ENCODE measurements around the gene HIC1.

HIC1 gene

DNA sequence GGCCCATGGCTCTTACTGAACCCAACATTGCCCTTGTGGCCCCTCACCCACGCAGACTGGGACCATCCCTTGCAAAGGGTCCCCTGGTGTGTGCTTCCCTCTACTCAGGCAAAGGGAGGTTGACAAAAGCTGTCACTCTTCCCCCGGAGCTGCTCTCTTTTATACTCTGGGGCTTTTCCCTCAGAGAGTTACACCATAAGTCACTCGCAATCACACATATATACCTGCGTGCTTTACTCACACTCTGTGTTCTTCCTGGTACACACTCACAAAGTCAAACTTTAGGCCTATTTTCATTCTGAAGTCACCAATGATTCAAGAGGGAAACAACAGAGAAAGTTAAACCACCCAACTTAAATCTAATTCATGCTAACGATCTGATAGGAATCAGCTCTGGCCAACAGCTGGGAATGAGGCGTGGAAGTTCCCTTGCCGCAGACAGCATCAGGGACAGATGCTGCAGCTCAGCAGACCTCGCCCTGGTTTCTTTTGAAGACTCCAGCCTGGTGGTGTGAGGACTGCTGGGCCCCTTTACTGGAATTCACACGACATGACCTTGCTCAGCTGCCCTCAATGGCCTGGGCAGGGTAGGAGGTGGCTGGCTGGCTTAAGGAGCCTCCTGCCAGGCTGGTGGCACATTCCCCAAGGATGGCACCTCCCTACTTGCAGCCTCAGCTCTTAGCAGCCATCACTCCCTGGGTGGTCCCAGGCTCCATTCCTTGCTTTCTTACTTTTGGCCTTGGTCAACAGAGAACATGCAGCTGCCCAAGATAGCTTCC lies 27.3 kb downstream of the HIC1 start:
- DNase-seq: no peak

DNA sequence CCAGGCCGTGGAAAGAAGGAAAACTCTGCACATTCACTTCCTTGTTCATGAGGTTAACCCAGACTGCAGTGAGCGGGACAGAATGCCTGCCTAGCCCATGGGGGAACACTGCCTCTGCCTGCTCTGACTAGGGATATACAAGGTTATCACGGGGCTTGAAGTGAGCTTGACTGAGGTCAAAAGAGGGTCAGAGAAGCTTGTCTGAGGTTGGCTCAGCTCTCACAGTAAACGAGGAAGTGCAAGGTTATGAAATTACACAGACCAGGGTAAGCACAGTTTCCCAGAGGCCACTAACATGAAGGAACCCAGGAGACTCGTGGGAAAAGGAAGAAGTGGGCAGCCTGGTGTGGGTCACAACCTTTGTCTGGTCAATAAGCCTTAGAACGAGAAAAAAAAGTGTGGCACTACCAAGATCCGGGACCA lies 28.7 kb downstream of the HIC1 start:
- DNase-seq: no peak

DNA sequence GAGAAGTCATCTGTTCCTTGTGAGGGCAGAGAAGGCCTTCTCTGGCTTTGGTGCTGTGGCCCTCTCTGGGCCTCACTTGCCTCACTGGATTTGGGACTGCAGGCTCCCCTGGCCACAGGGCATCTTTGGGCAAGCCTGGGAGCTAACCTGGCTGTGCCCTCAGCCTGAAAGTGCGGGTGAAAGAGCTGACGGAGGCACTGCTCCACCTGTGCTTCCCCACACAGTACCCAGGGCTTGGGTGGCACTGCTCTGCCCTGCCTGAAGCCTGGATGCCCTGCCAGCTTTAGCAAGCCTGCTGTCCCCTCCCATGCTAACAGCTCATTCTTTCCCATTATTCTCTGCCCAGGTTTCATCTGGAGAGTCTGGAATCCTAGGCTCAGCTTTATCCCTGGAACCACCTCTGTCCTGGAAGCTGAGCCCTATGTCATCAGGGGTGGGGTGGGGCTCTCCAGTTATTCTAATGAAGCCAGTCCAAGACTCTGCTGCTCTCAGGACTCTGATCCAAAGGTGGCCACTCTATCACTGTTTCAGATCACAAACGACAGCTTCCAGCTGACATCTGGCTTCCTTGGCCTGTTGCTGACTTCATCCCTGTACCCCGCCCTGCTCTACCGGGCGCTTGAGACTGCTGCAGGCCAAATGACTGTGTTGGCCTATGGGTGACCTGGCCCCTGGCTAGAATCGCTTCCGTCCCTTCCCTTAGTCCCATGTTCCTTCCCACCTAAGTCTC lies 29.3 kb downstream of the HIC1 start:
- no peak for DNase-seq

DNA sequence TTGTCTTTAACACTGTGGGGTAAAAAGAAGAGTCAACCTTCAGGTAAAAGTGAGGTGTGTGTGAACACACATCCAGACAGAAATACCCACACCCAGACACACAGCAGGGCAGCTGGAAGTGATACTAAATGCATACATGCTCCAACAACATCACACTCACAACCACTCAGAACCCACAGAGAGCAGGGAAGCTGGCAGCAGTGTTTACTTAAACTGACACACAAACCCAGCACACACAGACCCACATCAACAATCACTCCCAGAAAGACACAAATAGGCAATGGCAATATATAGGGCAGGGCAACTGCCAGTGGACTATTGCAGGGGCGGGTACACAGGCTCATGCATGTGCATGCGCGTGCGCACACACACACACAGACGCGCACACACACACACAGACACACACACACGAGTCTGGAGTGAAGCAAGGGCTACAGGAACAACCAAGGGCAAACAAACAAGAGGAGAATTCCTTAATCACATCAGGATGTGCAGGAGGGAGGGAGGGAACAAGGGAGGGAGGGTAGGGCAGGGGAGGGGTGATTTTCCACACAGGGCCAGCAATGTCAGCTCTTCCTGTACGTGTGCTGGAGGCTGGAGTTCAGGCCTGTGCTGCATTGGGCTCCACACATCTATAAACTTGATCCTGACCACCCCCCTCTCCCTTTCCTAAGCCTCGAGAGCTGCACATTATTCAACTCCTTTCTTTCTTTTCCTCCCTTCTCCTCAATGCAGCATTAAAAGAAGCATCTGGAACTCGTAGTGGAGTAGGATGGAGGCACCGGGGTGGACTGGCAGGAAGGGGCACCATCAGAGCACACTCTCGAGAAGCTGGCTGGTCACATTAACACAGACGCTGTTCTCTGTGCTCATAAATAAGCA lies 30.1 kb downstream of the HIC1 start:
- no peak for DNase-seq

DNA sequence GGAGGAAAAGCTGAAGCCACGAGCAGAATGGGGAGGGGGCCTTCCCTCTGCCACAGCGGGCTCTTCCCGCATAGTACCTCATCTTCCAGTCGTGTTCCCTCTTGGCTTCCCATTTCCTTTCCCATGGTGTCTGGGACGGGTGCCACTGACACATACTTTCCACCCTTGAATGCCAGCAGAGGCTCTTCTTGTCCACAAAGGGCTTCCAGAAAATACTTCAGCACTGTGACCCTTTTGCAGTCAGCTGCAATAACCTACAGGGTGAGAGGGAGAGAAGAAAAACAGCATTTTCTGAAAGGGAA lies 30.7 kb downstream of the HIC1 start:
- no peak for DNase-seq

DNA sequence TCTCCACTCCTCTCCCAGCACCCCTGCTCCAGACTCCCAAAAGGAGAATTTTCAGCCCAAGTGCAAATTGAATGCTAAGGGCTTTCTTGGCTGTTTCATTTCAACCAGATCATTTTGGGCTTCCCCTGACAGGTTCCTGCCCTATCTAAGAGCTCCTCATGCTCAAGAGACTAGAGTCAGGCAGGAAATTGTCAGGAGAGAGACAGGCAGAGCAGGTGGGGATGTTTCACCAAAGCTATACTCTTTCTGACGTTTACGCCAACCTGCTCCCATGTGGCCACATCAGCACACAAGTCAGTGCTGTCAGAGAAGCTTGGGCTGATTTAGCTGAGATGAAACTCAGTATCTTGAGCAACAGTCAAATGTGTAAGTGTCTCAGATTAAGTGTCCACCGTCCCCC lies 31.4 kb downstream of the HIC1 start:
- no peak for DNase-seq

DNA sequence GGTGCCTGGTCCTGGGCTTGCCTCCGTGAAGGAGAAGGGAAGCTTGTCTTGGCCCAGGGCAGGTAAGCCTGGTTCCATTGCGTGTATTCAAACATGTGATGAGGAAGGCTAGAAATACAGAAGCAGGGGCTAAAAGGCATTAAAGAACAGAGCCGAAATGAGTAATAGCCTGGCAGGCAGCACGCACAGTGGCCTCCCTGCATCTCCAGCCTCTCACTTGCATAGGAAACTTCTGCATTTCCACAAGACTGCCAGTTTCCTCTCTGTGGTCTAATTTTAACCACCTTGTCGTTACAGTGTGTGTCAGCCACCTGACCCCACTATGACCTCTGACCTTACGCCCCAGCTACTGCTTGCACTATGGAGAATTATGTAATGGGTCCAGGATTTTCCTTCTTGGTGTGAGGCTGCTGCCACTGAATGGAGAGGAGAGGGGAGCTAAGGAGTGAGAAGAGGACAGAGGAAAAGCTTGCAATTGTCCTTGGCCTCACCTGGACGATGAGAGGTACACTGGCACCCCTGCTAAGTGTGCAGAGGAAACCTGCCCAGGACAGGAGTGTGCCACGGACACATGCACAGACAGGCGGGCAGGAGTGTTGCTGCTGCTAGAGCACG lies 32.8 kb downstream of the HIC1 start:
- no peak for DNase-seq

DNA sequence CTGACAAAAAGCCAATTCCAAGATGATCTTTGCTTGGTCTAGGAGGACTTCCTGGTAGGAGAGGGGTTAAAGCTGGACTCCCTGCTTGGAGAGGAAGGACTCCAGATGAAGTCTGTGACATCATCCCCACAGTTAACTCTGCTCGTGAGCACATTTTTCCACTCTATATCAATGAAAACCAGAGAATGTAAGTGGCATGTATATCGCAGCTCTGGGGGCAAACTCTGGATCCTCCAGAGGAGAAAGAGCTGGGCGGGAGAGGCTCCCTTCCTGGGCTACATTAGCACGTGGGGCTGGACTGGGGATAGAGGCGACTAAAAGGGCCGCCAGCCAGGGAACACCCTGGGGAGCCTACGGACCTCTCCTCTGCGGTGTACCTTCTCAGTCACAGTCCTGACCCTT lies 34.1 kb downstream of the HIC1 start:
- no peak for DNase-seq

DNA sequence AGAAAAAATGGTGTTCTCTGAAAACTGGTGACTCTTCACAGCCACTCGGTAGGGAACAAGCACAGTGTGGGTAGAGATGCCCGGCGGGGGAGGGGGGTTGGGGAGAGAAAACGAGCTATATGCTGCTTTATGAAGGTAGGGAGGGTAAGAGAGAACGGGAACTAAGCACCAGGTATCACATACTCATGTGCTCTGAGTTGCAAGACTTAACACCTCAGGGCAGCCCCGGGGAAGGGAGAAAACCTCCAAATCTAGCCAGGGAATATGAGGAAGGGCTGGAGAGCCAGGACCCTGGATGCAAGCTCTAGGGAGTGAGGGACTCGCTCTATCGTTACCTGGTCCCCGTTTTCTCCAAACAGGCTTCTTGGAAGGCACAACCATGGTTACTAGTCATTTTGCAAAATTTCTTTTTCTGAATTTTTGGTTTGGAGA lies 35.3 kb downstream of the HIC1 start:
- DNase-seq: no peak

DNA sequence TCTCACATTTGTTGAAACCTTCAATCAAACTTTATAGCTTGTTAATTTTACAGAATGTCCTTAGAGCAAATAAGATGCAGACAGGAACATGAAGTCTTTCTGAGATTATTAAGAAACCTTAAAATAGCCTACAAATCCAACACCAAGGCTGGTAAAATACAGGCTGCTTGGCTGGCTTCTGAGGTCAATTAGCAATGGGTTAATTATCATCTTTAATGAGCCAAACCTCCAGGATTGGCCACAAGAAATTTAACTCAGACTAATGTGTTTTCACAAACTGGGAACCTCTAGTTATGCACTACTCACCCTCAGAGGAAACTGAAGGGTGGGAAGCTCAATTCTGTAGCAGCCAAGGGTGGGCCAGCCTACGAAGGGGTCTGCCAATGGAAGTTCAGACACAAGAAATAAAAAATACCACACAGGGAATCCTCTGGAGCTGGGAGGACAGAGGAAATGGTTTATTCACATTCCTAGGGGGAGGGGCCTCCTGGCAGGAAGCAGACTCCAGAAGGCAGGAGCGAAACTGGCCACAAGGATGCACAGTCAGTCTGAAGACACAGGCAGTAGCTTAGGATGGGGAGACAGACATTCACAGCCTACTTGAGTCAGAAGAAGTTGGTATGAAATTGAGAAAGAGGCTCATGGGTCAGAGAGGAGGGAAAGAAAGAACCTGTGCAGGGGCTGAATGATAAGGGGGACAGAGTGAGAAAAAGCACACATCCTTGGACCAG lies 36.1 kb downstream of the HIC1 start:
- DNase-seq: no peak

DNA sequence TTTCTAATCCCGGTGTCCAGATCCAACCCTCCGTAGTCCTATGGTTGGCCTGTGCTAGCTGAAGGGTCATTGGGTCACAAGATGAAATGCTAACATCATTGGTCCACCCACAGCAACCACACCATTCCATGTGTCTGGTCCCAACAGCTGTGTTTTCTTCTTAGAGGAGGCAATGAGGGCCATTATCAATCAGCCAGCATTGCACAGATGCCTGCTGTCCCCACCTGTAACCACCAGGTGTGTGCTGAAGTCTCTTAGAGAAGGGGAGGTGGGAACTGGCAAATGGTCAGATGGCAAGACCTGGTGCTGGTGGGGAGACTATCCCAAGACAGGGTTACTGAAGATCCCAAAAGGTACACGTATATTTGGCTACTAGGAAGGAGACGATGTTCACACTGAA lies 37.4 kb downstream of the HIC1 start:
- DNase-seq: no peak

DNA sequence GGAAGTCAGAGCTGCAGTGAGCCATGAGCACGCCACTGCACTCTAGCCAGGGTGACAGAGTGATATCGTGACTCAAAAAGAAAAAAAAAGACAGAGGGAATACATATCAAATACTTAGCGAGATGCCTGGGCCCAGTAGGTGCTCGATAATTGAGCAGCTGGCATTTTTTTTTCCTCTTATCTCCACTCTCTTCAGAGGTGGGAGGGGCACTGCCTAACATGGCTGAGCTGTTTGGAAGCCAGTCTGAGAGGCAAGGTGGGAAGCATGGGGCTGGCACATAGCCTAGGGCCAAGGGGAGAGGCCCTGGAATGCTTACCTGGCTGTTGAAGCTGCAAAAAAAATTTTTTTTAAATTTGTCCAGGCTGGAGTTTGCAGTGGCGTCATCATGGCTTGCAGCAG lies 38.4 kb downstream of the HIC1 start:
- no peak for DNase-seq

DNA sequence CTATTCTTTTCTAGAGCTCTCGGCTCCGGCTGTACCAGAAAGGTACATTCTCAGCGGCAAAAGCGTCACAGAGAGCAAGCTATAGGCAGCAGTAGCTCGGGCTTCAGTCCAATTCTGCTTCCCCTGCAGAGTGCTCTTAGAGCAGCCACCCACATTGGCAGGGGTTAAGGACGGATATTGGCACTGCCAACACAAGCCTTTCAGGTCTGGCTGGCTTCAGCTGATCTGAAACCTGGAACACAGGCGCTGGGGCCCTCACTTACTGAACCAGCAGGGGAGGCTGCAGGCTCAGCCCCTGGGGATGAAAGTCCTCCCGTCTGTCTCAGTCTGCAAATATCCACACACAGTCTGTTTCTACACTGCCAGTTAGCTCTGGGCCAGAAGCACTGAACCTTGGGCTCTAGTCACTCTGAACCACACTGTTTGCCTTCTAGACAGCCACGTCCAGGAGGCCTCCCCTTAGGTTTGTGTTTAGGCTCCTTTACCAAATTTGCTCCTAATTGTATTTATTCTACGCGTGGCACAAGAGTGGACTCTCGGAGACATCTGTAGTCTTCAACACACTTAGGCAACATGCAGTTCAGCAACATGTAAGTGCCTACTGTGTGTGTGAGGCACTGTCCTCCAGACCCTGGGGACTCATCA lies 40.1 kb downstream of the HIC1 start:
- DNase-seq: no peak

DNA sequence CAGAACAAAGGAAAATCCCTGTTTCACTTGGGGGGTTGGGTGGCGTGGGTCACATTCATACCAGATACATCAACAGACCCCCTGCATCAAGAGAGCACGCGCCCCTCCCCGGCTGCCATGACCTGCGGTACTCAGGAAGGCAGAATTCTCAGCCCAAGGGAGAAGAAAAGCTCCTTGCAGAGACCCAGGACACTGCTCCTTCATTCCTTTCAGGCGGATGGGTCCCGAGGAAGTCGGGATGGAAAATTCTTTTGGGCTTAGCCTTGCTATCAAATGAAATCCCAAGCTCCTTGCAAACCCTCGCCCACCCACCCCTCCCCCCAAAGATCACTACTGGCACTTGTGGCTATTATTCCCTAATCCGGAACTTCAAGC lies 40.6 kb downstream of the HIC1 start:
- no peak for DNase-seq

DNA sequence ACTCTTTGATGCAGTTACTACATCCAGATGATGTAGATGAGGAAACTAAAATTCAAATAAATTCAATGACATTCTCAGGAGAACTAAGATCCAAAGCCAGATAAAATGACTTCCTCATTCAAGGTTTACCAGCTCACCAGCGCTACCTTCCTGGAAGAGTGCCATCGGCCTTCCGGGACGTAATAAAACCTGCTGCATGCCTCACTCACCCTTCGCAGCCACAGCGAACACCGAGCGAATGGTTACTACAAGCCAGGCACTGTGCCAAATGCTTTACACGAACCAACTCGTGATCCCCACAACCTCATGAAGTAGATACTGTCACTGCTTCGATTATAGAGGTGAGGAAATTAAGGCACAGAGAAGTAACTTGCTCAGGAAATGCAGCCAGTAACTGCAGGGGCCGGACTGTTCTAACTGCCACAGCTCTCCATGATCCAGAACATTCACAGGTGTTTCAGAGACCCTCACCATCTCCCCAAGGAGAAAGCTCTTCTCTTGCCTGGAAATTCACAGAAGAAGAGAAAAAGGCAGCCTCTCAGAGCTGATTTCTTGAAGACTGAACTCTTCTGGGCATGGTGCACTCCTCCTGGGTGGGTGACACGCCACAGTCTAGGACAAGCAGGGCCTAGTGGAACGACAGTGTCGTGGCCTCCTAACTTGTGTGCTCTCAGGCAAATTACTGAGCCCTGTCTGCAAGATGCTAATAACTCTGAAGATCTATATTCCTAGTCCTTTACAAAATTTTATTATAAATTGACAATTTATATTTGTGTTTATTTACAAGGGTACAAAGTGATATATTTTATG lies 46.8 kb downstream of the HIC1 start:
- DNase-seq: no peak

DNA sequence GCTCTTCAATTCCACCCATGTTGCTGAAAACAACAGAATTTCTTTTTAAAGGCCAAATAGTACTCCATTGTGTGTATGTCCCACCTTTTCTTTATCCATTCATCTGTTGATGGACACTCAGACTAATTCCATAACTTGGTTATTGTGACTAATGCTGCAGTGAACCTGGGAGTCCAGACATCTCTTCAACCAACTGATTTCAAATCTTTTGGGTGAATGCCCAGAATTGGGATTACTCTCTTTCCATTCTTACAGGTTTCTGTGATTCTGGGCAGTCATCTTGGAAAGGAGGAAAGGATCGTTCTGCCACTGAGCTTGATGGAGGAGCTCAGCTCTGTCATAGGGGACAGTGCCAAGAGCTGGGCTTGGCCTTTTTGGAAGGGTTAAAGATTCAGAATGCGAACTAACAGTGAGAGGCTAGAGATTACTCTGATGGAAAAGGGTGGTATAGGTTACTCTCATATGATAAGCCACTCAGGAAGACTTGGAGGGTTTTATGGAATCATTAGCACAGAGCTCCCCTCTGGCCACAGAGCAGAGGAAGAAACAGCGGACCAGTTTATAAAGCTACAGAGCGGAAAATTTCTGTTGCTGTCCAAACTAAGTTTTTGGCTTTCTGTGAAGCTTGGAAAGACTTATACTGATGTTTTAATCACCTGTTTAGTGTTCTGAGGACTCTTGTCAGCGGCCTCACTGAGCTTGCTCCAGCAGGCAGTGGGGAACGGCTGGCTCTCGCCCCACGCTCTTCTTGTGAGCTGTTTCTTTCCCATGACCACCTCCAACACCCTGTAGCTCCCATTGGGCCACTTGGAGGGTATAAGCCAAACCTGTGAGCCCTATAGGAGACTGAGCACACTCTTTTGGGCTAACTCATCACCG lies 48.3 kb downstream of the HIC1 start:
- no peak for DNase-seq

DNA sequence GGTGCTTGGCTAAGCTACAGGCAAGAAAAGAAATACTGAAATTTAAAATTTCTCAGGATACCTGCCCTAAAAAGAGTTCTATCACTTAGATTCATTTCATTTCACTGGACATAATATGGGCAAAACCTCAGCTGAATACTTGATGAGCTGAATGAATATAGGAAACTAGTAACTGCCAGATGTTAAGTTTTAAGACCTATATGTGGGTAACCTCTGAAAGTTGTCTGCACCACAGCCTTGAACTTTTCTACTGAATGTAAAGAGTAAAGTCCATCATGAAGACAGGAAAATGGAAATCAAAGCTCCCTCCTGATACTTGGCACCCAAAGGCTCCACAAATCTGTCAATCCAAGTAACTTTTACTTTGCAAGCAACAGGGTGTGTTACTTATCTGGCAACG lies 50.8 kb downstream of the HIC1 start:
- no peak for DNase-seq

DNA sequence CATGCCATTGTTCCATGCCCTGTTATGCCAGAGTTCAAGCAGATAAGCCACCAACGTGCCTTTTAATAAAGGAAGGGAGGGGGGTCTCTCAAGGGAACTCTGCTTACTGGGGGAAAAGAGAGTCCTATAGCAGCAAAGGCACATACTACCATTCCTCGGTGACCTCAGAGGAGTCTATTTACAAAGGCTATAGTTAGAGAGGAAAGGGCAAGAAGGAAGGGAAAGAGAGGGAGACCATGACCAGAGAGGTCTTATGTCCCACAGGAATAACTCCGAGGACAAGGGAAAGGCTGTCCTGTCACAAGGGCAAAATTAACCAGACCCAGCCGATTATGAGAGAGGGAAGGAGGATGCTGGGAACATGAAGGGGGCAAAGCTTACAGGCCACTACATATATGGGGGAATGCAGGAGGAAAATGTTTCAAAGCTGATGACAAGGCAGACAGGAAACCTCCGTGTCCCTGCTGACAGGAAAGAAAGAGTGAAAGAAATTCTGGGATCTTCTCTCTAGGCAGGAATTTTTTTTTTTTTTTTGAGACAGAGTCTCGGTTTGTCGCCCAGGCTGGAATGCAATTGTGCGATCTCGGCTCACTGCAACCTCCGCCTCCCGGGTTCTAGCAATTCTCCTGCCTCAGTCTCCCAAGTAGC lies 51.5 kb downstream of the HIC1 start:
- DNase-seq: no peak

DNA sequence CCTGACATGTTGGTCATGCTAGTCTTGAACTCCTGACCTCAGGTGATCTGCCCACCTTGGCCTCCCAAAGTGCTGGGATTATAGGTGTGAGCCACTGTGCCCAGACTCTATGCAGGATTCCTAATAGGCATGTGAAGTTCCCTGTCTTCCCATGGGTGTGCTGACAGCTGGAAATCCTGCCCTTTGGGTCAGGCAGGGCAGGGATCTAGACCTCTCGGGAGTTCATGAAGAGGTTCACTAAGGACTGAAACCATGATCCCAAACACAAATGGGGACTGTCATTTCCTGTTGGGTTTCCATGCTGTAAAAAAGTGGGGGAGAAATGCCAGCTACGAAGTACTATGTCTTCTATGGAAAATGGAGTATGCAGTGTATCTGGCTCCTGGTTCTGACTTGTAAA lies 52.1 kb downstream of the HIC1 start:
- DNase-seq: no peak

DNA sequence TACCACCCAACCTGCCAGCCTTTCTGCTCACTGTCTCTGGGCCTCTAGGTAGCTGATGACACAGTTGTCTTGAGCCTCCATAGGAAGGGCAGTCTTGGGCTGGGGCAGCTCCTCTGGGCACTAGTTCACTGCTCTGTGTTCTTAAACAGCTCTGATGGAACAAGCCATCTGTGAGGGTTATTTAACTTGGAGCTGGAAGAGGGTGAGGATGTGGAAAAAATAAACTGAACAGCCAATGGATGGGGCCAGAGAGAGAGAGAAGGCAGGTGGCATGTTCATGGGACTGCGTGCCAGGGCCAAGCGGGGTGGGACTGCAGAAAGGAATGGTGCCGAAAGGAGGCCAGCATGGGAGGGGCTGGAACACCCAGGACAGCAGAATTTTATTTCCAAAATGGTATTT lies 52.6 kb downstream of the HIC1 start:
- no peak for DNase-seq

Data from NCI-H2081 treated with DMSO at 0.1 percent for 48 hours (cell line).